ENCODE results near the gene ATP2A3.

Gene ATP2A3

GRCh38 chr17:3903881-3904290, 60.4 kb downstream of the ATP2A3 start:
- no peak for TF ChIP-seq CTCF (IDR thresholded peaks at IDR 0.05; ENCODE audit: low read length, missing control alignments)
- no peak for DNase-seq (ENCODE audit: low read depth)
- H3K4me3 ChIP-seq (replicated peaks; ENCODE audit: low read depth, low read length): no peak overlapping the region

GRCh38 chr17:3903051-3903825, 61.0 kb downstream of the ATP2A3 start:
- TF ChIP-seq CTCF (IDR thresholded peaks at IDR 0.05; ENCODE audit: low read length, missing control alignments): no peak
- DNase-seq (ENCODE audit: low read depth): no peak

GRCh38 chr17:3900646-3901045, 63.6 kb downstream of the ATP2A3 start:
- TF ChIP-seq CTCF (IDR thresholded peaks at IDR 0.05; ENCODE audit: low read length, missing control alignments): no peak
- DNase-seq (ENCODE audit: low read depth): no peak
- H3K4me3 ChIP-seq (replicated peaks; ENCODE audit: low read depth, low read length): no peak overlapping the region

More at GRCh38 chr17:3903051-3903825, 61.0 kb downstream of the ATP2A3 start:
- H3K4me3 ChIP-seq (replicated peaks; ENCODE audit: low read depth, low read length): no peak overlapping the region

GRCh38 chr17:3897731-3898130, 66.5 kb downstream of the ATP2A3 start:
- TF ChIP-seq CTCF (IDR thresholded peaks at IDR 0.05; ENCODE audit: low read length, missing control alignments): no peak
- DNase-seq (ENCODE audit: low read depth): no peak
- no peak overlapping the region for H3K4me3 ChIP-seq (replicated peaks; ENCODE audit: low read depth, low read length)

GRCh38 chr17:3896968-3897235, 67.3 kb downstream of the ATP2A3 start:
- no peak for DNase-seq (ENCODE audit: low read depth)
- TF ChIP-seq CTCF (IDR thresholded peaks at IDR 0.05; ENCODE audit: low read length, missing control alignments): no peak
- no peak overlapping the region for H3K4me3 ChIP-seq (replicated peaks; ENCODE audit: low read depth, low read length)

- no peak for TF ChIP-seq CTCF (IDR thresholded peaks at IDR 0.05; ENCODE audit: low read length, missing control alignments)
- H3K4me3 ChIP-seq (replicated peaks; ENCODE audit: low read depth, low read length): no peak overlapping the region
- DNase-seq (ENCODE audit: low read depth): no peak
These were observed 67.9 kb downstream of the ATP2A3 start for GRCh38 chr17:3896108-3896967.
